Gastroesophageal sphincter (tissue), 3 donors: ENCODE measurements around the gene CXCR3.
"Not testable (repeated sequence)": the region's sequence is repeated elsewhere in the genome, so short reads cannot be mapped to it uniquely, and the experiment has no call there.

ENCODE experiments used
- POLR2A ChIP-seq, 2 donors: fragments of 450-650 bp; IDR thresholded peaks; one replicate each; pipeline ENCODE4 v1.6.1; 2017; ENCODE audit warnings: antibody characterized with exemption in 2 of 2, mild to moderate bottlenecking in 2 of 2, moderate library complexity in 1 of 2
- TF ChIP-seq, protein P1 (sequence below), 4 experiments: fragments of 200-600 bp in 2 of 4; fragments of 450-650 bp in 2 of 4; sonication (generic) in 1 of 4; IDR thresholded peaks; one replicate each; pipeline ENCODE4 v1.5.1; 2017 to 2019; ENCODE audit warnings: antibody characterized with exemption in 4 of 4, mild to moderate bottlenecking in 2 of 4, moderate library complexity in 2 of 4

DNA sequence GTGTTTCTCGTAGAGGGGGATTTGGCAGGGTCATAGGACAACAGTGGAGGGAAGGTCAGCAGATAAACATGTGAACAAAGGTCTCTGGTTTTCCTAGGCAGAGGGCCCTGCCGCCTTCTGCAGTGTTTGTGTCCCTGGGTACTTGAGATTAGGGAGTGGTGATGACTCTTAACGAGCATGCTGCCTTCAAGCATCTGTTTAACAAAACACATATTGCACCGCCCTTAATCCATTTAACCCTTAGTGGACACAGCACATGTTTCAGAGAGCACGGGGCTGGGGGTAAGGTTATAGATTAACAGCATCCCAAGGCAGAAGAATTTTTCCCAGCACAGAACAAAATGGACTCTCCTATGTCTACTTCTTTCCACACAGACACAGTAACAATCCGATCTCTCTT, 26.1 kb upstream of the CXCR3 start:
- TF ChIP-seq, protein P1, sequence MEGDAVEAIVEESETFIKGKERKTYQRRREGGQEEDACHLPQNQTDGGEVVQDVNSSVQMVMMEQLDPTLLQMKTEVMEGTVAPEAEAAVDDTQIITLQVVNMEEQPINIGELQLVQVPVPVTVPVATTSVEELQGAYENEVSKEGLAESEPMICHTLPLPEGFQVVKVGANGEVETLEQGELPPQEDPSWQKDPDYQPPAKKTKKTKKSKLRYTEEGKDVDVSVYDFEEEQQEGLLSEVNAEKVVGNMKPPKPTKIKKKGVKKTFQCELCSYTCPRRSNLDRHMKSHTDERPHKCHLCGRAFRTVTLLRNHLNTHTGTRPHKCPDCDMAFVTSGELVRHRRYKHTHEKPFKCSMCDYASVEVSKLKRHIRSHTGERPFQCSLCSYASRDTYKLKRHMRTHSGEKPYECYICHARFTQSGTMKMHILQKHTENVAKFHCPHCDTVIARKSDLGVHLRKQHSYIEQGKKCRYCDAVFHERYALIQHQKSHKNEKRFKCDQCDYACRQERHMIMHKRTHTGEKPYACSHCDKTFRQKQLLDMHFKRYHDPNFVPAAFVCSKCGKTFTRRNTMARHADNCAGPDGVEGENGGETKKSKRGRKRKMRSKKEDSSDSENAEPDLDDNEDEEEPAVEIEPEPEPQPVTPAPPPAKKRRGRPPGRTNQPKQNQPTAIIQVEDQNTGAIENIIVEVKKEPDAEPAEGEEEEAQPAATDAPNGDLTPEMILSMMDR (IDR thresholded peaks at IDR 0.05) = not testable (repeated sequence)
- TF ChIP-seq POLR2A (IDR thresholded peaks at IDR 0.05) = not testable (repeated sequence)
